ENCODE data around the gene COMT.

COMT gene

DNA sequence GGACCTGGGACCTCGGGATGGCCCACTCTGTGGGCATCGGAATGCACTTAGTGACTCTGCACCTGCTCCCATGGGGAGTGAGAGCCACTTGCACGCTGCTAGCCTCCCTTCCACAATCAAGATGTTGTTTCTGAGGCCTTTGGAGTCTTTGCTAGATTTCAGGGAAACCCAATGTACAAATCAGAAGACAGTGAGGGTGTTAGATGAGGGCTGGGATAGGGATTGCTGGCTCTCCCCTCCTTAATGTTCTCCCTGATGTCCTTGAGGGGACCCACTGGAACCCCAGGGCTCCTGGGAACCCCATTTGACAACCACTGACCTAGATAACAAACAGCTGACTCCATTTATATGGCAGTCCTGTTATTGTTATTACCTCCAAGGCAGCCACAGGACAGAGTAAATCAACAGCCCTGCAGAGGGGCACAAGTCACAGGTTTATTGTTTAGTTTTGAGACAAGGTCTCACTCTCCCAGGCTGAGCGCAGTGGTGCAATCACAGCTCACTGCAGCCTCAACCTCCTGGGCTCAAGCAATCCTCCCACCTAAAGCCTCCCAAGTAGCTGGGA is 31.3 kb upstream of the COMT start:
- Histone ChIP-seq H3K9ac (ENCODE audit: low read length) (no peak overlapping the region), H3K4me3 (ENCODE audit: low read length) (no peak overlapping the region), H3K27me3 (replicated peaks; ENCODE audit: control insufficient read depth, insufficient read depth, low read length) (no peaks in the 10 kb centered on the region), H3K36me3 (ENCODE audit: control insufficient read depth, insufficient read depth, low read length, severe bottlenecking) (peaks cover 36% of the 10 kb centered on the region), H3K9me3 (ENCODE audit: control insufficient read depth, low read length) (no peaks in the 10 kb centered on the region), H3K4me1 (ENCODE audit: control insufficient read depth, insufficient read depth, low read length) (no peaks in the 10 kb centered on the region)
- DNase-seq (ENCODE audit: low read depth), result no peak

DNA sequence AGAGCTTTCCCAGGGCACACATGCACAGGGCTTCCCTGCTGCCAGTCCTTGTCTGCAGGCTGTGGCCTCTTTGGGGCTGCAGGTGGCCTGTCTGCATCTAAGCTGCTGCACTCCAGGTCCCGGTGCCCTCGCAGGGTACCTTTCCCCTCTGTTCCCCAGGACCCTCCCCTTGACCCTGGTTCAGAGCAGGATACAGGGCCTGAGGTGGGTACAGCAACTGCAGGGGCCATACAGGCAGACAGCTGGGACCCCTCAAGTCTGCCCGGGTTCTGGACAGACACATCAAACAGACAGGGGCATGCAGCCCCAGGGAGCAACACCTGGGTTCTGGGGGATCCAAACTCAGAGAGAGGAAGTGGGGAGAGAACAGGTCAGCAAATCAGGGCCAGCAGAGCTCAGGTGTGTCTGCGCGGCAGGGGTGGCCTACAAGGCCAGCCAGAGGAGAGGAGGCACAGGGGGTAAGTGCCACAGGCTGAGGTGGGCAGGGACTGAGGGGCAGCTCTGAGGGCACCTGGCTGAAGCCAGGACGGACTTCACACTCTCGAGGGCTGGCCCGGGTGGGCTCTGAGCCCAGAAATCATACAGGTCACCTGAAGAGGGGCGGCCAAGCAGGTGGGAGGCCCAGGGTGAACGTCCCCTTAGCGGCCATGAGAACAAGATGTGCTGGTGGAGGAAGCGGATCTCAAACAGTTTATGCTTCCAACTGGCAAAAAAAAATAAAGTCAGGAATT is 29.9 kb upstream of the COMT start:
- Histone ChIP-seq H3K36me3 (ENCODE audit: control insufficient read depth, insufficient read depth, low read length, severe bottlenecking) (peaks cover 41% of the 10 kb centered on the region), H3K9ac (ENCODE audit: low read length) (no peak overlapping the region), H3K27me3 (replicated peaks; ENCODE audit: control insufficient read depth, insufficient read depth, low read length) (no peaks in the 10 kb centered on the region), H3K9me3 (ENCODE audit: control insufficient read depth, low read length) (no peaks in the 10 kb centered on the region), H3K4me3 (ENCODE audit: low read length) (no peak overlapping the region), H3K4me1 (ENCODE audit: control insufficient read depth, insufficient read depth, low read length) (no peaks in the 10 kb centered on the region)
- DNase-seq (ENCODE audit: low read depth), result no peak

DNA sequence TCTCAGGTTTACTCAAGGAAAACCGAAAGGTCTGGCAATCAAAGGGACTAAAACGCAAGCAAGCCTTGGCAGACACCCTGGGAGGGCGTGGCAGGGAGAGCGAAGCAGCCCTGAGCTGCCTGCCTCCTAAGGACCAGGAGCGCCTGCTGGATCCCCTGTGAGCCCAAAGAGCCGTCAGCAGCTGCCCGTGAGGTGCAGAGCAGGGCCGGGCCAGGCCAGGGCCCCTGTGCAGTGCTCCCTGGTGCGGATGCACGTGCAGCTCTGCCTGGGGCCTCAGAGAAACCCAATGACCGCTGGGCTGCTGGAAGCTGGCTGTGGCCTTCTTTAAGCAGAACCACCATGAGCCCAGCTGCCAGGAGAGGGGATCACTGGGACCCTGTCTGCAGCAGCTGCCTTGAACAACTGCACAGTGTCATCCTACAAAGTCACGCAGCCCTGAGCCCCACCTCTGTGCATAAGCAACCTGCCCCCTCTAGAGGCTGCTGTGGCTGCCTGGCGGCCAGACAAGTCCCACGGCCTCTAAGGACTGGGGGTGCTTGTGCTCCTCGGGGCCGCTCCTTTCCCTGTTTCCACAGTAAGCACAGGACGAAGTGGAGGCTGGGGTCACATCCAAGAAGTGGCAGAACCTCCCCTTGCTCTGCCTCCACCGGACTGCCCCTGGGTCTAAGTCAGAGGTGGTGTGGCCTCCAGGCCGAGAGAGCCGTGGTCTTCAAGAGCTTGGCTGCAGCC is 29.1 kb upstream of the COMT start:
- Histone ChIP-seq H3K9me3 (ENCODE audit: control insufficient read depth, low read length) (no peaks in the 10 kb centered on the region), H3K36me3 (ENCODE audit: control insufficient read depth, insufficient read depth, low read length, severe bottlenecking) (peaks cover 48% of the 10 kb centered on the region)
- no peak for DNase-seq (ENCODE audit: low read depth)

DNA sequence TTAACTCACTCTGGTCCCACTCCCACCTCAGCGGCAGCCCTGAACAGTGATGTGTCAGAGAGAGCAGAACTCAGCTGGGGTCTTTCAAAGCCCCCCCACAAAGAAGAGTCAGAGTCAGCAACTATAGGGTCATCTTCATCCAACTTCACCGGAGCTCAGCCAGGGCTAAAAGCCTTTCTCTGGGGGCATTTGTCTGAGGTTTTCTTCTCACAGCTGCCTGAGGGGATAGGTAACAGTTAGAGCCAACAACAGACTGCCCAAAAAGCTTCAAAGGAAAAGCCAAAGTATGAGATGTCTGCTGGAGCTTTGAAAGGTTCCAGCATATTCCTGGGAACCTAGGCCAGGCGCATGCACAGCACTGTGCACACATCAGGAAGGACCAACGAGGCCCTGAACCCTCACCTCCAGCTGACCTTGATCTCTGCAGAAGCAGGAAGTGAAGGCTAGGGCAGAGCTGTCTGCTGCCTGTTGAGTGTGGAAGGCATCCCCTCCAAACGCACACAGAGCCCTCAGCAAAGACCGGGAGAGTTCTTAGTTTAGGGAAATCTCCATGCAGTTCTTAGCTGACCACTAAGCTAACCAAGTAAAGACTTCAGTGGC is 28.1 kb upstream of the COMT start:
- no peak for DNase-seq (ENCODE audit: low read depth)
- Histone ChIP-seq H3K27me3 (replicated peaks; ENCODE audit: control insufficient read depth, insufficient read depth, low read length) (no peaks in the 10 kb centered on the region), H3K36me3 (ENCODE audit: control insufficient read depth, insufficient read depth, low read length, severe bottlenecking) (peaks cover 46% of the 10 kb centered on the region), H3K4me1 (ENCODE audit: control insufficient read depth, insufficient read depth, low read length) (no peaks in the 10 kb centered on the region), H3K9ac (ENCODE audit: low read length) (no peak overlapping the region), H3K4me3 (ENCODE audit: low read length) (no peak overlapping the region), H3K9me3 (ENCODE audit: control insufficient read depth, low read length) (no peaks in the 10 kb centered on the region)

More for the DNA sequence above, 29.1 kb upstream of the COMT start:
- no peak overlapping the region for H3K4me3 ChIP-seq (ENCODE audit: low read length)
- no peaks in the 10 kb centered on the region for H3K27me3 ChIP-seq (replicated peaks; ENCODE audit: control insufficient read depth, insufficient read depth, low read length)
- H3K4me1 ChIP-seq (ENCODE audit: control insufficient read depth, insufficient read depth, low read length), result no peaks in the 10 kb centered on the region
- H3K9ac ChIP-seq (ENCODE audit: low read length), result no peak overlapping the region

DNA sequence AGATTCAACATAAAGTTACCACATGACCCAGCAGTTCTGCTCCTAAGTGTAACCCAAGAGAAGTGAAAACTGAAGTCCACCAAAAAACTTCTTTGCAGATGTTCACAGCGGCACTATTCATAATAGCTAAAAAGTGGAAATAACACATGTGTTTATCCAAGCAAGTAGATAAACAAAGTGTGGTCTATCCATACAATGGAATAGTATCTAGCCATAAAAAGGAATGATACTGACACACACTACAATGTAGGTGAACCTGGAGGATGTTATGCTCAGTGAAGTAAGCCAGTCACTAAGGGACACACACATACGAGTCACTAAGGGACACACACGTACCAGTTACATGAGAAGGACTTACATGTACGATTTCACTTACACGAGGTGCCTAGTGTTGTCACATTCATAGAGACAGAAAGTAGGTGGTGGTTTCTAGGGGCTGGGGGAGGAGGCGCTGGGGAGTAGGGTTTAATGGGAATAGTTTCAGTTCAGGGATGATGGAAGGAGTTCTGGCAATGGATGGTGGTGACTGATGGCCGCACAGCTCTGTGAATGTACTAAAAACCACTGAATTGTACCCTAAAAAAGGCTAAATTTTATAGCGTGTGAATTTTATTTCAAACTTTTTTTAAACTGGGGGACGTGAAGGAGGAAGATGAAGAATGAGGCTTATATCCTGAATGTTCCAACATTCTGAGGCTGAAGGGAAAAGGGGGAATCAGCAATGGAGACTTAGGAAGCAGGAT is 27.2 kb upstream of the COMT start:
- H3K9ac ChIP-seq (ENCODE audit: low read length), result no peak overlapping the region
- H3K27me3 ChIP-seq (replicated peaks; ENCODE audit: control insufficient read depth, insufficient read depth, low read length), result no peaks in the 10 kb centered on the region
- H3K9me3 ChIP-seq (ENCODE audit: control insufficient read depth, low read length), result no peaks in the 10 kb centered on the region
- no peak overlapping the region for H3K4me3 ChIP-seq (ENCODE audit: low read length)
- no peaks in the 10 kb centered on the region for H3K4me1 ChIP-seq (ENCODE audit: control insufficient read depth, insufficient read depth, low read length)
- peaks cover 44% of the 10 kb centered on the region for H3K36me3 ChIP-seq (ENCODE audit: control insufficient read depth, insufficient read depth, low read length, severe bottlenecking)
- DNase-seq (ENCODE audit: low read depth), result no peak

DNA sequence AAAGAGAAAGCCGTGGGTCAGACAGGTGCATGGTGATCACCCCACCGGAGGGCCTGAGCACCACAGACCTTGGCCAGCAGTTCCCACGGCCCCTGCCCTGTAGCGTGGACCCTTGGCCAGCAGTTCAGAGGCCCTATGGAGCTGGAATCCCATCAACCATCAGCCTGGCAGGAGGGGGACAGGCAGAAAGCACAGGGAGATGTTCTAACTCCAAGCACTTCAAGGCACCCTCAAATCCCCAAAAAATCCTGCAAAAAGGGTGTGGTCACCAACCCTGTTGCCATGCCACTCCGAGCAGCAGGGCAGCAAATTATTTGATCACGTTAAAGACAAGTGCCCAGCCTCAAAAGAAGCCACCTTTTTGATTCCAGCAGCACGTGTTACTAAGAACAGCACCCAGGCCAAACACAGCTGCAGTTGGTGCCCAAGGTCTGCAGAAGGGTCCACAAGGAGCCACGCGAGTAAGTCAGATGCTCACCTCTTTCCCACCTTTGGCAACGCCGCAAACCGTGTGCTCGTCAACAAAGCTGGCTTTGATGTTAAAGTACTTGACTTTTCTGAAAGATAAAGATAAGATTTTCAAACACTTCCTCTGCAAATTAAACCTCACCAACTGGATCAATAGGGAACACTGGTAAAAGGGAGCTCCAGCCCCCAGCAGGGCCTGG is 26.2 kb upstream of the COMT start:
- Histone ChIP-seq H3K9ac (ENCODE audit: low read length) (no peak overlapping the region), H3K4me3 (ENCODE audit: low read length) (no peak overlapping the region), H3K4me1 (ENCODE audit: control insufficient read depth, insufficient read depth, low read length) (no peaks in the 10 kb centered on the region), H3K36me3 (ENCODE audit: control insufficient read depth, insufficient read depth, low read length, severe bottlenecking) (peaks cover 44% of the 10 kb centered on the region), H3K27me3 (replicated peaks; ENCODE audit: control insufficient read depth, insufficient read depth, low read length) (no peaks in the 10 kb centered on the region), H3K9me3 (ENCODE audit: control insufficient read depth, low read length) (no peaks in the 10 kb centered on the region)
- no peak for DNase-seq (ENCODE audit: low read depth)

DNA sequence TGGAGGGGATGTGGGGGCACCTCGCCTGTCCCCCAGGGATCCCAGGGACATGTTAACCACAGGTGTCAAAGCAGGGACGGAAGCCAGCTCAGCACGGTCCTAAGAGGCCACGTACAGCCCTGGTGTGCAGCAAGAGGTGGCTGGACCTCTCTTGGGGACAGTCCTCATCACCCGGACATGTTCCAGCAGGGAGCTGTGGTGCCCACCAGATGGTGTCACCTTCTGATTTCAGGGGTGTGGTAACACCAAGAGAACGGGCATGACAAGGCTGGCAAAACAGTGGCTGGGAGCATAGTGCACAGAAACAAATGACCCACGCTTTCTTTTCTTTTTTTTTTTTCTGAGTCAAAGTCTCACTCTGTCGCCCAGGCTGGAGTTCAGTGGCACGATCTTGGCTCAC is 25.6 kb upstream of the COMT start:
- H3K9me3 ChIP-seq (ENCODE audit: control insufficient read depth, low read length), result no peaks in the 10 kb centered on the region
- H3K27me3 ChIP-seq (replicated peaks; ENCODE audit: control insufficient read depth, insufficient read depth, low read length), result no peaks in the 10 kb centered on the region
- no peaks in the 10 kb centered on the region for H3K4me1 ChIP-seq (ENCODE audit: control insufficient read depth, insufficient read depth, low read length)
- H3K9ac ChIP-seq (ENCODE audit: low read length), result no peak overlapping the region
- H3K4me3 ChIP-seq (ENCODE audit: low read length), result no peak overlapping the region
- peaks cover 43% of the 10 kb centered on the region for H3K36me3 ChIP-seq (ENCODE audit: control insufficient read depth, insufficient read depth, low read length, severe bottlenecking)
- no peak for DNase-seq (ENCODE audit: low read depth)

DNA sequence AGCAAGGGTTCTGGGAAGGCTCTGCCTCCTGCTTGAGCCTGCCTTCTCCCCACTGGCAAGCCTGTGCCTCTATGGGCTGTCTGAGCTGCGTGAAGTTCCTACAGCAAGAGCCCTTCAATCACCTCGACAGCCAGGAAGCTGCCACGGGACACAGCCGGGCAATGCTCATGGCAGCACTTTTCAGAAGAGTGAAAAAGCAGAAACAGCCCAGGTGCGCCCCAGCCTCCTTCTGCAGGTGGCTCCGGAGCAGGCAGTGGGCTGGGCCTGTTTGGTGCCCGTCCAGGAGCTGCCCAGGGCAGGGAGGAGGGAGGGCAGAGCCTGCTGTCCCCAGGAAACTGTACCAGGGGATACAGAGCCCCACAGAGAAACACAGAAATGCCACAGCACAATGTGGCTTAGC is 24.6 kb upstream of the COMT start:
- DNase-seq (ENCODE audit: low read depth), result no peak
- Histone ChIP-seq H3K9me3 (ENCODE audit: control insufficient read depth, low read length) (no peaks in the 10 kb centered on the region), H3K4me3 (ENCODE audit: low read length) (no peak overlapping the region), H3K27me3 (replicated peaks; ENCODE audit: control insufficient read depth, insufficient read depth, low read length) (no peaks in the 10 kb centered on the region), H3K9ac (ENCODE audit: low read length) (no peak overlapping the region), H3K36me3 (ENCODE audit: control insufficient read depth, insufficient read depth, low read length, severe bottlenecking) (peaks cover 40% of the 10 kb centered on the region), H3K4me1 (ENCODE audit: control insufficient read depth, insufficient read depth, low read length) (no peaks in the 10 kb centered on the region)

DNA sequence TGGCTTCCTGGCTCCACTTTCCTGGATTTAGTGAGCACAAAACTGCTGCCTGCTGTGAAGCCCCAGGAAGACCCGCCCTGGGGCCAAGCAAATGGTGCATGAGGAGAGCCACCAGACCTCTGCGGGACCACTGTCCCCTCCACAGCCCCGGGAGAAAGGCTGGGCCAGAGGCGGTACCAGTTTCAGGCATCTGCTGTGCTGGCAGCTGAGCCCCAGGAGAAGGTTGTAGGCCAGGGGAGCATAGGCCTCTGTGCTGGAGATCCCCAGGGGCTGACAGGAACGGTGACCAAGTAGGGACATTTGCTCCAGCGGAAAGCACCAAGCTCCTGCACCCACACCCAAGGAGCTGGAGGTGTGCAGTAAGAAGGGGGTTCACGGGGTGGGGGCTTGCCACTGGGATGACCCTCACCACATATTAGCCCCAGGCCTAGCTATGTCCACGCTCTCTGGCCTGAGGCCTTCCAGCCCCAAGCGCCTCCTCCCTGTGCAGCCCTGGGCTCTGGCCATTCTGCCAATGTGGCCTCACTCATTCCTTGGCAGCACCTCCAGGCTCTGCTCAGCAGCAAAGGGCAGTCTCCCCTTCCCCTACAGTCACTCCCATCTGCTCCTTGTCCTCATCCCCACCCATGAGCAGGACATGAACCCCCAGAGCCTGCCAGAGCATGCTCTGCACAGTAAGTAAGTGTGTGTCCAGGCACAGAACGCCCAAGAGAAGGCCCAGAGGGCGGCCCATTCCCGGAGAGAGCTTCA is 24.0 kb upstream of the COMT start:
- Histone ChIP-seq H3K4me3 (ENCODE audit: low read length) (no peak overlapping the region), H3K4me1 (ENCODE audit: control insufficient read depth, insufficient read depth, low read length) (no peaks in the 10 kb centered on the region), H3K27me3 (replicated peaks; ENCODE audit: control insufficient read depth, insufficient read depth, low read length) (no peaks in the 10 kb centered on the region), H3K9me3 (ENCODE audit: control insufficient read depth, low read length) (no peaks in the 10 kb centered on the region), H3K36me3 (ENCODE audit: control insufficient read depth, insufficient read depth, low read length, severe bottlenecking) (peaks cover 40% of the 10 kb centered on the region), H3K9ac (ENCODE audit: low read length) (no peak overlapping the region)
- DNase-seq (ENCODE audit: low read depth), result no peak

DNA sequence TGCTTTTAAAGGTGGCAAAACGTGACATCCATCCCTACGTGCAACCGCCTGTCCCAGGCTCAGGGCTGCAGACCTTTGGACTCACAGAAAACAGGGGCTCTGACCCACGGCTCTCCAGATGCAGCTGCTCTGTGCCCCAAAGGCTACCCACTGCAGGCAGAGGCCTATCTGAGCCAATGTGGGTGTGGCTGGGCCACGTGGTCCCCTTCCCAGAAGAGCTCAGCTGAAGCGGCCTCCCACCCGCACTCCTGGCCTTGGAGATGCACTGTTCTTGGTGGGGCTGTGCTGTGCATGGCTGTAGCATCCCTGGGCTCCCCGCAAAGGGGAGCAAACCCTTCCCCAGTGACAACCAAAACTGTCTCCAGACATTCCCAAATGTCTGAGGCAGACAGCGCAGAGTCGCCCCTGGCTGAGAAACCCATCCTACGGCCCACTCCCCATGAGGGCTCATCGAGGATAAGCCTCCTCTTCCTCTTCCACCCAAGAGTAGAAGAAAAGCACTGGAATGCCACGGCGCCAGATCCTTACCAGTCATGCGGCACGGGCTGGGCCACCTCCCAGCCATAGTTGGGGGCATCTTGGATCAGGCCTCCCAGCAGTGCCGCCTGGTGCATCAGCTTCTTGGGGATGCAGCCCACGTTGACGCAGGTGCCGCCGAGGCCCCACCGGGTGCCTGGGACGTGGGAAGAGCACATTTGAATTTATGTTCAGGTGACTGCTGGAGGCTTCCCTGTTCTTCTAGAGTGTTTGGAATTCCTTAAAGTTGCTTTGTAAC is 23.1 kb upstream of the COMT start:
- Histone ChIP-seq H3K9ac (ENCODE audit: low read length) (no peak overlapping the region), H3K4me1 (ENCODE audit: control insufficient read depth, insufficient read depth, low read length) (no peaks in the 10 kb centered on the region), H3K4me3 (ENCODE audit: low read length) (no peak overlapping the region), H3K27me3 (replicated peaks; ENCODE audit: control insufficient read depth, insufficient read depth, low read length) (no peaks in the 10 kb centered on the region), H3K9me3 (ENCODE audit: control insufficient read depth, low read length) (no peaks in the 10 kb centered on the region), H3K36me3 (ENCODE audit: control insufficient read depth, insufficient read depth, low read length, severe bottlenecking) (peaks cover 36% of the 10 kb centered on the region)
- no peak for DNase-seq (ENCODE audit: low read depth)

All from adipocyte (in vitro differentiated cells).